ENCODE results near the gene CLCN7. TPM values are rescaled to one million over a fixed set of nuclear protein-coding genes. Genes with fewer than 3 reads are reported as not detected.
"Not testable (repeated sequence)": the region's sequence is repeated elsewhere in the genome, so short reads cannot be mapped to it uniquely, and the experiment has no call there.

Gene CLCN7
- total and polyA plus RNA-seq, 9 donors, result 16.3 to 70.9 (median 54.4) TPM

GRCh38 chr16:1441391-1441829, 33.4 kb downstream of the CLCN7 start:
- H3K4me1 ChIP-seq (ENCODE audit: insufficient read depth), result peaks cover 3% of the 10 kb centered on the region
- 54 to 69% (median 66%) methylated on average over 18 to 22 of the region's 22 CpGs for WGBS, 3 donors
- no peak for DNase-seq
- no peak overlapping the region for H3K4me3 ChIP-seq
- TF ChIP-seq EP300 (IDR thresholded peaks at IDR 0.05) (no peak), CTCF (IDR thresholded peaks at IDR 0.05) (no peak), POLR2A (IDR thresholded peaks at IDR 0.05) (no peak)
- intact Hi-C loops (cut with DNase I), result no loop called here
- no peaks in the 10 kb centered on the region for H3K27me3 ChIP-seq
- H3K27ac ChIP-seq, result no peak overlapping the region
- no peaks in the 10 kb centered on the region for H3K9me3 ChIP-seq
- H3K36me3 ChIP-seq, result no peaks in the 10 kb centered on the region

GRCh38 chr16:1439699-1440074, 35.1 kb downstream of the CLCN7 start:
- H3K36me3 ChIP-seq; intact Hi-C loops (cut with DNase I); H3K9me3 ChIP-seq; DNase-seq; H3K27ac ChIP-seq; H3K4me3 ChIP-seq; H3K27me3 ChIP-seq; H3K4me1 ChIP-seq (ENCODE audit: insufficient read depth): not testable (repeated sequence)
- WGBS, 3 donors, result 89 to 95% (median 92%) methylated on average over 4 of the region's 4 CpGs

- Histone ChIP-seq H3K4me1 (ENCODE audit: insufficient read depth) (peaks cover 3% of the 10 kb centered on the region), H3K9me3 (no peaks in the 10 kb centered on the region), H3K36me3 (no peaks in the 10 kb centered on the region), H3K27ac (no peak overlapping the region), H3K27me3 (no peaks in the 10 kb centered on the region), H3K4me3 (no peak overlapping the region)
- TF ChIP-seq POLR2A (IDR thresholded peaks at IDR 0.05), result no peak
- TF ChIP-seq EP300 (IDR thresholded peaks at IDR 0.05), result no peak
- TF ChIP-seq CTCF (IDR thresholded peaks at IDR 0.05), result no peak
- no peak for DNase-seq
- intact Hi-C loops (cut with DNase I), result no loop called here
- WGBS, 3 donors, result 78 to 88% (median 86%) methylated on average over 25 to 27 of the region's 27 CpGs
Measured at GRCh38 chr16:1439058-1439698, 35.6 kb downstream of the CLCN7 start.

GRCh38 chr16:1438229-1439057, 36.4 kb downstream of the CLCN7 start:
- intact Hi-C loops (cut with DNase I), result no loop called here
- DNase-seq, result no peak
- no peak for TF ChIP-seq POLR2A (IDR thresholded peaks at IDR 0.05)
- no peak for TF ChIP-seq EP300 (IDR thresholded peaks at IDR 0.05)
- no peak for TF ChIP-seq CTCF (IDR thresholded peaks at IDR 0.05)
- no peaks in the 10 kb centered on the region for H3K9me3 ChIP-seq
- H3K27ac ChIP-seq, result no peak overlapping the region
- H3K4me1 ChIP-seq (ENCODE audit: insufficient read depth), result no peaks in the 10 kb centered on the region
- H3K36me3 ChIP-seq, result no peaks in the 10 kb centered on the region
- 71 to 83% (median 77%) methylated on average over 29 to 35 of the region's 35 CpGs for WGBS, 3 donors
- no peaks in the 10 kb centered on the region for H3K27me3 ChIP-seq
- no peak overlapping the region for H3K4me3 ChIP-seq

GRCh38 chr16:1437606-1438005, 37.2 kb downstream of the CLCN7 start:
- no peak for TF ChIP-seq EP300 (IDR thresholded peaks at IDR 0.05)
- TF ChIP-seq POLR2A (IDR thresholded peaks at IDR 0.05), result no peak
- no peak for TF ChIP-seq CTCF (IDR thresholded peaks at IDR 0.05)
- 78 to 80% (median 80%) methylated on average over 16 to 22 of the region's 22 CpGs for WGBS, 3 donors
- no peak overlapping the region for H3K27ac ChIP-seq
- H3K9me3 ChIP-seq, result no peaks in the 10 kb centered on the region
- intact Hi-C loops (cut with DNase I), result no loop called here
- H3K27me3 ChIP-seq, result no peaks in the 10 kb centered on the region
- H3K4me1 ChIP-seq (ENCODE audit: insufficient read depth), result no peaks in the 10 kb centered on the region
- no peaks in the 10 kb centered on the region for H3K36me3 ChIP-seq
- DNase-seq, result no peak
- no peak overlapping the region for H3K4me3 ChIP-seq

All from ovary (tissue), 9 donors.